ENCODE measurements around the gene HDAC4.

- TF ChIP-seq POLR2AphosphoS5 (IDR thresholded peaks at IDR 0.05) (no peak), EP300 (IDR thresholded peaks at IDR 0.05) (no peak), POLR2A (IDR thresholded peaks at IDR 0.05) (no peak)
Measured at GRCh38 chr2:239037559-239037910, 363.3 kb downstream of the HDAC4 start.
